Neural progenitor cell (in vitro differentiated cells): ENCODE measurements around the gene IL2RA. TPM values are rescaled to one million over a fixed set of nuclear protein-coding genes. Genes with fewer than 3 reads are reported as not detected.

ENCODE experiments used
- DNase-seq: peaks from one replicate; pipeline ENCODE4 v3.0.0-alpha.2; 2016; ENCODE audit warnings: low spot score
- H2AFZ ChIP-seq: fragments of 200-600 bp; sonication (generic); replicated peaks from 2 replicates; pipeline ENCODE4 v1.6.1; 2016; ENCODE audit warnings: antibody characterized with exemption
- H3F3A ChIP-seq: fragments of 200-600 bp; sonication (generic); 2 replicates; pipeline ENCODE4 v1.6.1; 2016; ENCODE audit warnings: antibody characterized with exemption, low read depth
- H3K27ac ChIP-seq: fragments of 200-600 bp; sonication (generic); 2 replicates; pipeline ENCODE4 v1.5.1; 2016; ENCODE audit warnings: mild to moderate bottlenecking
- H3K27me3 ChIP-seq: fragments of 200-600 bp; sonication (generic); 2 replicates; pipeline ENCODE4 v1.6.1; 2016; ENCODE audit warnings: mild to moderate bottlenecking, moderate library complexity
- H3K36me3 ChIP-seq: fragments of 200-600 bp; sonication (generic); 2 replicates; pipeline ENCODE4 v1.5.1; 2016
- H3K4me1 ChIP-seq: fragments of 200-600 bp; sonication (generic); 2 replicates; pipeline ENCODE4 v1.6.1; 2016; ENCODE audit warnings: mixed run types
- H3K4me2 ChIP-seq: fragments of 200-600 bp; sonication (generic); 2 replicates; pipeline ENCODE4 v1.6.1; 2016
- H3K4me3 ChIP-seq: fragments of 200-600 bp; sonication (generic); 2 replicates; pipeline ENCODE4 v1.5.1; 2016
- H3K79me2 ChIP-seq: fragments of 200-600 bp; sonication (generic); 2 replicates; pipeline ENCODE4 v1.6.1; 2016; ENCODE audit warnings: low read depth
- H3K9ac ChIP-seq: fragments of 200-600 bp; sonication (generic); 2 replicates; pipeline ENCODE4 v1.6.1; 2016
- H3K9me3 ChIP-seq: fragments of 200-600 bp; sonication (generic); 2 replicates; pipeline ENCODE4 v1.5.1; 2016; ENCODE audit warnings: low read depth
- H4K20me1 ChIP-seq: fragments of 200-600 bp; sonication (generic); 2 replicates; pipeline ENCODE4 v1.6.1; 2016; ENCODE audit warnings: low read depth
- H3K27ac Mint-ChIP-seq: 3 replicates; pipeline ENCODE4 v1.8.0; 2021; ENCODE audit warnings: mixed read lengths
- H3K27me3 Mint-ChIP-seq: 2 replicates; pipeline ENCODE4 v1.8.0; 2022; ENCODE audit warnings: low read depth, mild to moderate bottlenecking, inconsistent platforms, moderate library complexity, mixed read lengths; ENCODE audit not compliant: insufficient read depth
- H3K36me3 Mint-ChIP-seq: 3 replicates; pipeline ENCODE4 v1.8.0; 2021; ENCODE audit warnings: mixed read lengths
- H3K4me1 Mint-ChIP-seq: 3 replicates; pipeline ENCODE4 v1.8.0; 2021; ENCODE audit warnings: mixed read lengths
- H3K4me3 Mint-ChIP-seq: 3 replicates; pipeline ENCODE4 v1.8.0; 2021; ENCODE audit warnings: mild to moderate bottlenecking, moderate library complexity, mixed read lengths
- H3K9me3 Mint-ChIP-seq: 3 replicates; pipeline ENCODE4 v1.8.0; 2020; ENCODE audit warnings: mixed read lengths
- EZH2 ChIP-seq: fragments of 200-600 bp; sonication (generic); IDR thresholded peaks from 2 replicates; pipeline ENCODE4 v1.6.1; 2017; ENCODE audit warnings: antibody characterized with exemption, mild to moderate bottlenecking, moderate library complexity
- EZH2phosphoT487 ChIP-seq: fragments of 200-600 bp; sonication (generic); IDR thresholded peaks from 2 replicates; pipeline ENCODE4 v1.6.1; 2017; ENCODE audit warnings: antibody characterized with exemption
- total RNA-seq: library from RNA; depleted of rRNA; stranded (reverse); fragments of >200 nt; gene quantifications from 2 replicates; pipeline ENCODE4 v1.2.3, GENCODE V29; 2015; ENCODE audit warnings: low replicate concordance
- TF ChIP-seq, protein P1 (sequence below): fragments of 200-600 bp; sonication (generic); IDR thresholded peaks from 2 replicates; pipeline ENCODE4 v1.5.1; 2017; ENCODE audit warnings: antibody characterized with exemption, mild to moderate bottlenecking

IL2RA gene
- total RNA-seq, 1 donor from 2014 or later: not detected

GRCh38 chr10:5968037-5968680 is 94.0 kb downstream of the IL2RA start:
- no peaks in the 10 kb centered on the region for H3K36me3 ChIP-seq
- Mint-ChIP-seq H3K4me1 (peaks cover 6% of the 10 kb centered on the region), H3K27me3 (peaks cover 11% of the 10 kb centered on the region), H3K4me3 (no peak overlapping the region), H3K36me3 (no peaks in the 10 kb centered on the region), H3K9me3 (peaks cover 2% of the 10 kb centered on the region), H3K27ac (no peak overlapping the region)
- H2AFZ ChIP-seq: peak overlapping the region; percentile 42
- no peak overlapping the region for H3K4me2 ChIP-seq
- H4K20me1 ChIP-seq: no peaks in the 10 kb centered on the region
- H3F3A ChIP-seq: no peaks in the 10 kb centered on the region
- no peaks in the 10 kb centered on the region for H3K4me1 ChIP-seq
- H3K27me3 ChIP-seq: peaks cover 13% of the 10 kb centered on the region
- TF ChIP-seq EZH2phosphoT487 (no peak), EZH2 (no peak)
- TF ChIP-seq, protein P1, sequence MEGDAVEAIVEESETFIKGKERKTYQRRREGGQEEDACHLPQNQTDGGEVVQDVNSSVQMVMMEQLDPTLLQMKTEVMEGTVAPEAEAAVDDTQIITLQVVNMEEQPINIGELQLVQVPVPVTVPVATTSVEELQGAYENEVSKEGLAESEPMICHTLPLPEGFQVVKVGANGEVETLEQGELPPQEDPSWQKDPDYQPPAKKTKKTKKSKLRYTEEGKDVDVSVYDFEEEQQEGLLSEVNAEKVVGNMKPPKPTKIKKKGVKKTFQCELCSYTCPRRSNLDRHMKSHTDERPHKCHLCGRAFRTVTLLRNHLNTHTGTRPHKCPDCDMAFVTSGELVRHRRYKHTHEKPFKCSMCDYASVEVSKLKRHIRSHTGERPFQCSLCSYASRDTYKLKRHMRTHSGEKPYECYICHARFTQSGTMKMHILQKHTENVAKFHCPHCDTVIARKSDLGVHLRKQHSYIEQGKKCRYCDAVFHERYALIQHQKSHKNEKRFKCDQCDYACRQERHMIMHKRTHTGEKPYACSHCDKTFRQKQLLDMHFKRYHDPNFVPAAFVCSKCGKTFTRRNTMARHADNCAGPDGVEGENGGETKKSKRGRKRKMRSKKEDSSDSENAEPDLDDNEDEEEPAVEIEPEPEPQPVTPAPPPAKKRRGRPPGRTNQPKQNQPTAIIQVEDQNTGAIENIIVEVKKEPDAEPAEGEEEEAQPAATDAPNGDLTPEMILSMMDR: no peak
- no peak overlapping the region for H3K9ac ChIP-seq
- H3K79me2 ChIP-seq: no peaks in the 10 kb centered on the region
- H3K9me3 ChIP-seq: no peaks in the 10 kb centered on the region
- H3K4me3 ChIP-seq: no peak overlapping the region
- no peak for DNase-seq
- H3K27ac ChIP-seq: no peak overlapping the region

DNA sequence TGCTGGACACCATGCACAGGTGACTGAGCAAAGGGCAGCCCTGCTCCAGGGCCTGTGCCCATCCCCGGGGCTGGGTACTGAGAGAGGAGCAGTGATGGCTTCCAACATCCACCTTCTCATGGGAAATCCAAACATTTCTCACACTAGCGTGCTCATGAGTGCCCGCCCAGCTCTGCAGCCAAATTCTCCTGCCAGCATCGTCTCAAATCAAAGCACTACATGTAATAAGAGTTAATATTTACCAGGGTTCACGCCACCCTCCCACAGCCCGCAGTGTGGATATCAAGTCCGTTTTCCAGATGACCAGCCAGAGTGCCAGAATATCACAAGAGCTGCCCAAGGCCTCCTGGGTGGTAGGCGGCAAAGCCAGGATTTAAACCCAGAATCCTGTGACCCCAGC is 96.9 kb downstream of the IL2RA start:
- Histone ChIP-seq H3K27me3 (no peaks in the 10 kb centered on the region), H3K4me2 (no peak overlapping the region), H3K79me2 (no peaks in the 10 kb centered on the region), H2AFZ (no peak overlapping the region), H3K27ac (no peak overlapping the region), H3K4me1 (no peaks in the 10 kb centered on the region), H3F3A (no peaks in the 10 kb centered on the region), H3K9ac (no peak overlapping the region), H3K36me3 (no peaks in the 10 kb centered on the region), H4K20me1 (no peaks in the 10 kb centered on the region), H3K9me3 (no peaks in the 10 kb centered on the region), H3K4me3 (no peak overlapping the region)
- H3K4me3 Mint-ChIP-seq: no peak overlapping the region
- TF ChIP-seq, protein P1: no peak
- TF ChIP-seq EZH2: no peak
- TF ChIP-seq EZH2phosphoT487: no peak
- H3K9me3 Mint-ChIP-seq: no peaks in the 10 kb centered on the region
- peaks cover 6% of the 10 kb centered on the region for H3K4me1 Mint-ChIP-seq
- no peak overlapping the region for H3K27ac Mint-ChIP-seq
- peaks cover 10% of the 10 kb centered on the region for H3K27me3 Mint-ChIP-seq
- no peak for DNase-seq
- H3K36me3 Mint-ChIP-seq: no peaks in the 10 kb centered on the region

GRCh38 chr10:5964736-5965135 is 97.4 kb downstream of the IL2RA start:
- no peak for DNase-seq
- no peak overlapping the region for H3K4me3 ChIP-seq
- Mint-ChIP-seq H3K4me1 (peaks cover 6% of the 10 kb centered on the region), H3K9me3 (no peaks in the 10 kb centered on the region), H3K4me3 (no peak overlapping the region), H3K27ac (no peak overlapping the region), H3K27me3 (peaks cover 10% of the 10 kb centered on the region), H3K36me3 (no peaks in the 10 kb centered on the region)
- H2AFZ ChIP-seq: no peak overlapping the region
- H3K4me2 ChIP-seq: no peak overlapping the region
- no peaks in the 10 kb centered on the region for H3K36me3 ChIP-seq
- H3K27ac ChIP-seq: no peak overlapping the region
- H3K79me2 ChIP-seq: no peaks in the 10 kb centered on the region
- TF ChIP-seq, protein P1: no peak
- TF ChIP-seq EZH2 (no peak), EZH2phosphoT487 (no peak)
- no peaks in the 10 kb centered on the region for H3K27me3 ChIP-seq
- no peaks in the 10 kb centered on the region for H3K4me1 ChIP-seq
- no peaks in the 10 kb centered on the region for H3F3A ChIP-seq
- no peak overlapping the region for H3K9ac ChIP-seq
- no peaks in the 10 kb centered on the region for H4K20me1 ChIP-seq
- no peaks in the 10 kb centered on the region for H3K9me3 ChIP-seq
